Keratinocyte (primary cell): ENCODE results near the gene LMCD1.

Source experiments
- EZH2 ChIP-seq: IDR thresholded peaks from one replicate; pipeline ENCODE4 v1.6.1; 2012; ENCODE audit warnings: inconsistent platforms, mild to moderate bottlenecking, low read length, moderate library complexity
- TF ChIP-seq, protein P1 (sequence below), 3 experiments: IDR thresholded peaks in 1 of 3; conservative IDR thresholded peaks in 1 of 3; optimal IDR thresholded peaks in 1 of 3; 2 replicates in 2 of 3; 3 replicates in 1 of 3; pipeline versions ENCODE3 to v1.5.1; 2011; ENCODE audit warnings: low read length in 3 of 3, mild to moderate bottlenecking in 3 of 3, moderate library complexity in 2 of 3, control low read depth in 1 of 3, inconsistent platforms in 1 of 3; ENCODE audit not compliant: insufficient read depth in 2 of 3; ENCODE audit errors: extremely low read depth in 1 of 3

DNA sequence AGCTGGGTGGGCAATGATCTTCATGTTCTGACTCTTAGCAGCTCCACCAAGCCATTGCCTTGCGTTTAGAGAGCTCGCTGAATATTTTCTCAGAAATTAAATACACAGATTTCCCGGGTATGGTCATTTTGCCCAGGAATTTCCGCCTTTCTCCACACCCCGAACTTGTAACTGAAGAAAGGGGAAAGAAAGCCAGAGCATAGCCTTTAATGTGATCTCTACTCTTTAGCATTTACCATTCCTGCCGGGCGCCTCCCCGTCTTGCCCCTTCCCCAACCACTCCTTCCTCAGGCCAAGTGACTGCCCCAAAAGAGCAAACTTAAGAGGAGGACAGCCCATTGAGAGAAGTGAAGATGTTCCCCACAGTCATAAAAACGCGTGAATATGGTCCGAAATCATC lies 53.1 kb downstream of the LMCD1 start:
- TF ChIP-seq, protein P1, sequence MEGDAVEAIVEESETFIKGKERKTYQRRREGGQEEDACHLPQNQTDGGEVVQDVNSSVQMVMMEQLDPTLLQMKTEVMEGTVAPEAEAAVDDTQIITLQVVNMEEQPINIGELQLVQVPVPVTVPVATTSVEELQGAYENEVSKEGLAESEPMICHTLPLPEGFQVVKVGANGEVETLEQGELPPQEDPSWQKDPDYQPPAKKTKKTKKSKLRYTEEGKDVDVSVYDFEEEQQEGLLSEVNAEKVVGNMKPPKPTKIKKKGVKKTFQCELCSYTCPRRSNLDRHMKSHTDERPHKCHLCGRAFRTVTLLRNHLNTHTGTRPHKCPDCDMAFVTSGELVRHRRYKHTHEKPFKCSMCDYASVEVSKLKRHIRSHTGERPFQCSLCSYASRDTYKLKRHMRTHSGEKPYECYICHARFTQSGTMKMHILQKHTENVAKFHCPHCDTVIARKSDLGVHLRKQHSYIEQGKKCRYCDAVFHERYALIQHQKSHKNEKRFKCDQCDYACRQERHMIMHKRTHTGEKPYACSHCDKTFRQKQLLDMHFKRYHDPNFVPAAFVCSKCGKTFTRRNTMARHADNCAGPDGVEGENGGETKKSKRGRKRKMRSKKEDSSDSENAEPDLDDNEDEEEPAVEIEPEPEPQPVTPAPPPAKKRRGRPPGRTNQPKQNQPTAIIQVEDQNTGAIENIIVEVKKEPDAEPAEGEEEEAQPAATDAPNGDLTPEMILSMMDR (optimal IDR thresholded peaks at IDR 0.05 in 1 of 3, IDR thresholded peaks at IDR 0.05 in 1 of 3, conservative IDR thresholded peaks at IDR 0.05 in 1 of 3; ENCODE audit: extremely low read depth in 1 of 3, insufficient read depth in 2 of 3, low read length in 3 of 3) = no peak
- no peak for TF ChIP-seq EZH2
